Measurements from ENCODE around the gene USP10.

The USP10 gene

GRCh38 chr16:84752600-84752999 lies 52.8 kb downstream of the USP10 start:
- TF ChIP-seq ZNF274 (IDR thresholded peaks at IDR 0.05; ENCODE audit: low read depth, low read length) = no peak
- no peak overlapping the region for H3K4me3 ChIP-seq (ENCODE audit: low read length)

DNA sequence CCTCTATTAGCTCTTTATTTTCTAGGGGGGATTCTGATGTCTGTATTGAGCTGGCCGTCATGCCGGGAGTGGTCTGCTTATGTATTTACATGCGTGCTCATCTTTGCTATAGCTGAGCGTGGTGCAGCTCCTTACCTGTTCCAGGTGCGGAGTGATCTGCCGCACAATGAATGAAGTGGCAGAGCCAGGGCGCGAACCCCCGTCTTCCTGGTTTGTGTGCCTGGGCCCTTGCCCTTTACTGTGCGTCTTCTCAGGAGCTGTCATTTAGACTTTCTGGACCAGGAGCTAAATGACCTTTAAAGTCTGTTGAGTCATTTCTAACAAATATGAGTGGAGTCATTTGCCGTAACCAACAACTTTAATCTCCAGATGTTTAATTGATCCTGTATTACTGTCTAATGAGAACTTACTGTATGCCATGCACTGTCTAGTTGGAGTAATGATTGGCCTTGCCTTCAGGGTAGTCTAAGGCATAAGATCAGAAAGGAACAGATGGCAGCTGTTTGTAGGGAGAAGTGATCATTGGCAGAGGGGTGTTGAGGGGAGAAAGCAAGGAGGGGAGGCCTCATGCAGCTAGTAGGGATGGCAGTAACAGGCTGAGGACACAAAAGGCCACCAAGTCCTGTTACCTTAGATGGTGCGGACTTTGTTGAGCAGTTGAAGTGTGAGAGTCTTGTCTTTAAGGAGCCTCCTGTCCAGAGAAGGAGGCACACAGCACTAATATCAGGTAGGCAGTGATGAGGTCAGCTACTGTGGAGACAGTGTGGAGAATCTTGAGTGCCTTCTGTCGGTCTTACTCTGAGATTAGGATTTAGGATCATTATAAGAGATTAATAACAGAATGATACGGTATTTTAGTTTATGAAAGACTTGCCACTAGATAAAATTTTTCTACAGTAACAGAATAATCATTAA lies 53.9 kb downstream of the USP10 start:
- TF ChIP-seq ZNF274 (IDR thresholded peaks at IDR 0.05; ENCODE audit: low read depth, low read length) = no peak
- H3K4me3 ChIP-seq (ENCODE audit: low read length) = no peak overlapping the region

GRCh38 chr16:84754353-84754856 lies 54.6 kb downstream of the USP10 start:
- no peak overlapping the region for H3K4me3 ChIP-seq (ENCODE audit: low read length)
- TF ChIP-seq ZNF274 (IDR thresholded peaks at IDR 0.05; ENCODE audit: low read depth, low read length) = no peak

DNA sequence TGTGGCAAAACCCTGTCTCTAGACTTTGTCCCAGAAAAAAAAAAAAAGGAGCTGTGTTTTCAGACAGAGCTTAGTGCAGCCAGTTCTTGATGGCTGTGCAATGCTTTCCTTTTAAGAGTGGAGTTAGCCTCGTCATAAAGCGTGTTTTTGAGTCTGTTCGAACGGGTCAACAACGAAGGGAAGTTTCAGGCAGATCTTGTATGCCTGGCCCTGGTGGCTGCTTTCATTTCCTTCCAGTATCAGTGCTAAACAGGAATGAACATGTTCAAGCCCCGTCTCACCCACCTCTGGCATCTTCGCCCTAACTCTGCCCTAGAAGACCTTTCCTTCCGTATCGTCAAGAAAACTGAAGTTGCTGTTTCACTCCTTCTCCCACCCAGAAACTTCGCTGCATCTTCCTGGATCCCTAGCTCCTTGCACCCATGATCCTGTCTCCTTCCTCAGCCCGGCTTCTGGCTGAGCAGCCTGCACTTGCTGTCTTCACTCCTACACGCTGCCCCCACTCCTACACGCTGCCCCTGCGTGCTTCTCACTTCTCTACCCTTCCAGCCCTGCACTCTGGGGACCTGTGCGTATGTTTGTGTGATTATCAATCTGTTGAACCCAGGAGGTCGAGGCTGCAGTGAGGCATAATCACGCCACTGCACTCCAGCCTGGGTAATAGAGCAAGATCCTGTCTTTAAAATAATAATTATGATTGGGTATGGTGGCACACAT lies 55.3 kb downstream of the USP10 start:
- TF ChIP-seq ZNF274 (IDR thresholded peaks at IDR 0.05; ENCODE audit: low read depth, low read length) = no peak
- H3K4me3 ChIP-seq (ENCODE audit: low read length) = no peak overlapping the region

DNA sequence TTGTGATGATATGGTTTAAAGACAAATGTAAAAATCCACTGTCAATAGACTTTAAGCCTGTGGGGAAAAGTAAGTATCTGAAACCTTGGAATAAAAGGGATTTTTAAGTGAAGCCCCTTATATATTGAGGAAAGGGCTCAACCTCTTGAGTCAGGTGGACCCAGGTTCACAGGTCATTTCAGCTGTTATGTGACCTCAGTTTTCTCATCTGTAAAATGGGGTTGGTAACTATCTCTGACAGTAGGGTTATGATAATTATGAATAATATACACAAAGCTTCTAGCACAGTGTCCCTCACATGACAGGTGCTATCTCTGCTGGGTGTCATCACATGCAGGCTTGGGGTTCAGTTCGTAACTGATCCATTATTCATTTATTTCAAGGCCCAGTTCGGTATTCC lies 57.0 kb downstream of the USP10 start:
- no peak for TF ChIP-seq ZNF274 (IDR thresholded peaks at IDR 0.05; ENCODE audit: low read depth, low read length)
- H3K4me3 ChIP-seq (ENCODE audit: low read length) = no peak overlapping the region

- no peak for TF ChIP-seq ZNF274 (IDR thresholded peaks at IDR 0.05; ENCODE audit: low read depth, low read length)
- H3K4me3 ChIP-seq (ENCODE audit: low read length) = no peak overlapping the region
These were observed 58.8 kb downstream of the USP10 start for GRCh38 chr16:84758627-84759026.

GRCh38 chr16:84759061-84759460 lies 59.3 kb downstream of the USP10 start:
- H3K4me3 ChIP-seq (ENCODE audit: low read length) = no peak overlapping the region
- no peak for TF ChIP-seq ZNF274 (IDR thresholded peaks at IDR 0.05; ENCODE audit: low read depth, low read length)

DNA sequence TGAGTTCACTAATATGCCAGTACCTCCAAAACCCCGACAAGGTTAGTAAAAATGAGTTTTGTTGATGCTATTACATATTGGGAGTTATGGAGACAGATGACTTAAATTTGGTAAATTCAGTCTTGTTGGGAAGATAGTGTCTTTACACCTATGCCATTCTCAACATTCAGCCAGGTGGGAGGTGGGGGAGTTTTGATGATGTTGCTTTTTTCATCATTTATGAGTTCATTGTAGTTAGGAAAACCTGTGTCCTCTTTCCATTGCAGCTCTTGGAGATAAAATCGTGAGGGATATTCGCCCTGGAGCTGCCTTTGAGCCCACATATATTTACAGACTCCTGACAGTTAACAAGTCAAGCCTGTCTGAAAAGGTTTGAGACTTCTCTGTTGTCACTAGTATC lies 60.1 kb downstream of the USP10 start:
- TF ChIP-seq ZNF274 (IDR thresholded peaks at IDR 0.05; ENCODE audit: low read depth, low read length) = no peak
- H3K4me3 ChIP-seq (ENCODE audit: low read length) = no peak overlapping the region

GRCh38 chr16:84761448-84762368 lies 61.9 kb downstream of the USP10 start:
- no peak for TF ChIP-seq ZNF274 (IDR thresholded peaks at IDR 0.05; ENCODE audit: low read depth, low read length)

DNA sequence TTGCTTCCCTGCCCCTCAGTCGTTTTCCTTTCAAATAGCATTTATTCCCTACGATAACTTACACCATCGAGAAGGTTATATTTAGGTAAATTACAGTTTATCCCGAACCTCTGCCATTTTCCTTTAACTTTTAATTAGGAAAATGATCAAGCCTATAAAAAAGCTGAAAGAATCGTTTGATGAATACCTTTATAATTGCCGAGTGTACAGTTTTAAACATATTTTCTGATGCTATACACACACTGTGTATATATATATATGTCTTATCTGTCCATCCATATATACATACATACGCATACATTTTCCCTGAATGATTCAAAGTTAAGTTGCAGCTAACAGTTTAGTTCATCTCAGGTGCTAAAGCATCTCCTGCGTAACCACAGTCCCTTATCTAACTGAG lies 63.4 kb downstream of the USP10 start:
- H3K4me3 ChIP-seq (ENCODE audit: low read length) = no peak overlapping the region
- TF ChIP-seq ZNF274 (IDR thresholded peaks at IDR 0.05; ENCODE audit: low read depth, low read length) = no peak

More at GRCh38 chr16:84761448-84762368, 61.9 kb downstream of the USP10 start:
- H3K4me3 ChIP-seq (ENCODE audit: low read length) = no peak overlapping the region

DNA sequence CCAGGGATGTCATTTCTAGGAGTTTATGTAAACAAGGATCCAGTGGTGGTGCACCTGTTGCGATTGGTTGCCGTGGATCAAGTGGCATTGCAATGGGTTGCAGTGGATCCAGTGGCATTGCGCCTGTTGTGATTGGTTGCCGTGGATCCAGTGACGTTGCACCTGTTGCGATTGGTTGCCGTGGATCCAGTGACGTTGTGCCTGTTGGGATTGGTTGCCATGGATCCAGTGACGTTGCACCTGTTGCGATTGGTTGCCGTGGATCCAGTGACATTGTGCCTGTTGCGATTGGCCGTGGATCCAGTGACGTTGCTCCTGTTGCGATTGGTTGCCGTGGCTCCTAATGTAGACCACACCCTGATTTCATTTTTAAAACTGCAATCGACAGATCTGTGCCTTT lies 63.8 kb downstream of the USP10 start:
- no peak overlapping the region for H3K4me3 ChIP-seq (ENCODE audit: low read length)
- TF ChIP-seq ZNF274 (IDR thresholded peaks at IDR 0.05; ENCODE audit: low read depth, low read length) = no peak

GRCh38 chr16:84764970-84765369 lies 65.2 kb downstream of the USP10 start:
- no peak for TF ChIP-seq ZNF274 (IDR thresholded peaks at IDR 0.05; ENCODE audit: low read depth, low read length)

DNA sequence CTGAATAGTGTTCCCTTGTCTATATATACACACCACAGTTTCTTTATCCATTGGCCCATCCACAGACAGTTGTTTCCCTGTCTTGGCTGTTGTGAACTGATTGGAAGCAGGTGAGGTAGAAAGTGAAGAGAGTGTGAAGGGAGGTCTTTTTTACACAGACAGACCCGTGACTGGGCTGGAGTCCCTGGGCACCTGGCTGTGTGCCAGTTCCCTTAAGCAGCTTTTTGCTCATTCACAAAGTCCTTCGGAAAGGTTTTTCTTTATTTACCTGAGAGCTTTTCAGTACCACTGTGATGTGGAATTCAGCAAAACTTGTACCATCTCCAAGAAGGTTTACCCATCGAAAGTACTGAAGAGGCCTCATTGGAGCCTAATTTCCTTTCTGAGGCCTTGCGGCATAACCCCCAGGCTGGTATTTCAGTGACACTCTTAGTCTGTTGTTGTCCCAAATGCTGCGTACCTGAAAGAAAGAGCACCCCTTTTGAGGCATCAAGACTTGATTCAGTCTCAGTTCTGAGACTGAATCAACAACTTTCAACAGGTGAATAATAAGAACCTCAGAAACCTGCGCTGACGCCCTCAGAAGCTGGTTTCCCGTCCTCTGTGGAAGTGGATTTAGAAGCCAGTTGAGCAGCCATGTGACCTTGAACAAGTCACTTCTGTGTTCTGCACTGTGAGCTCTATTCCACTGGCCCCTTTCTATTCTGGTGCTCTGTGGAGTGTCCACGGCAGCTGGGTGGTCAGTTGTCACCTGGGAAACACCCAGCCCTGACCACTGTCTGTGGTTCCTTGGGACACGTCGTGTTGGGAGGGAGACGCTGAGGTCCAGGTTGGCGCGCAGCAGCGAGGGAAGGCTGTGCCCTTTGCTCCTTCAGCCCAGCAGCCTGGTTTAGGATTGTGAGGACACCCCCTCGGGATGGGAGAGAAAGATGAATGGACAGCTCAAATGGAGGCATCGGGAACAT lies 66.1 kb downstream of the USP10 start:
- H3K4me3 ChIP-seq (ENCODE audit: low read length) = no peak overlapping the region
- TF ChIP-seq ZNF274 (IDR thresholded peaks at IDR 0.05; ENCODE audit: low read depth, low read length) = no peak

More at GRCh38 chr16:84764970-84765369, 65.2 kb downstream of the USP10 start:
- no peak overlapping the region for H3K4me3 ChIP-seq (ENCODE audit: low read length)

All from GM08714 (cell line).